Upper lobe of left lung (tissue), 6 donors: ENCODE results near the gene ACOT4. TPM values are rescaled to one million over a fixed set of nuclear protein-coding genes. Genes with fewer than 3 reads are reported as not detected.

ENCODE experiments used
- ATAC-seq, 2 donors: fragments of 200-7000 bp; cut with Tn5 transposase; one replicate each; pipeline ENCODE4 v1.9.1; 2022; ENCODE audit warnings: mild to moderate bottlenecking in 2 of 2, moderate library complexity in 2 of 2; ENCODE audit not compliant: low FRiP score in 2 of 2
- DNase-seq, 2 donors: peaks; one replicate each; pipeline ENCODE4 v3.0.0-alpha.2; 2019 to 2020
- H3K27ac ChIP-seq, 4 donors: fragments of 200-600 bp; sonication (generic); one replicate each; pipeline ENCODE4 v1.5.1; 2016 to 2019
- H3K27me3 ChIP-seq, 4 donors: fragments of 200-600 bp; sonication (generic); one replicate each; pipeline ENCODE4 v1.5.1; 2017 to 2019
- H3K36me3 ChIP-seq, 4 donors: fragments of 200-600 bp; sonication (generic); one replicate each; pipeline ENCODE4 v1.5.1; 2016 to 2019
- H3K4me1 ChIP-seq, 4 donors: fragments of 200-600 bp; sonication (generic); one replicate each; pipeline ENCODE4 v1.5.1; 2018 to 2019
- H3K4me3 ChIP-seq, 4 donors: fragments of 200-600 bp; sonication (generic); one replicate each; pipeline ENCODE4 v1.5.1; 2017 to 2019; ENCODE audit warnings: mild to moderate bottlenecking in 2 of 4, moderate library complexity in 1 of 4
- H3K9me3 ChIP-seq, 4 donors: fragments of 200-600 bp; sonication (generic); one replicate each; pipeline ENCODE4 v1.5.1; 2018 to 2019
- CTCF ChIP-seq, 6 experiments: fragments of 450-650 bp in 4 of 6; fragments of 200-600 bp in 2 of 6; sonication (generic) in 2 of 6; IDR thresholded peaks; one replicate each; pipeline ENCODE4 v1.5.1; 2016 to 2019; ENCODE audit warnings: antibody characterized with exemption in 6 of 6
- EP300 ChIP-seq, 4 donors: sonication (generic); formaldehyde crosslinking; IDR thresholded peaks; one replicate each; pipeline ENCODE4 v1.5.1; 2017; ENCODE audit warnings: antibody characterized with exemption in 4 of 4, control low read depth in 2 of 4
- POLR2A ChIP-seq, 4 donors: fragments of 450-650 bp; IDR thresholded peaks; one replicate each; pipeline ENCODE4 v1.5.1; 2016 to 2017; ENCODE audit warnings: antibody characterized with exemption in 4 of 4, mild to moderate bottlenecking in 2 of 4
- POLR2AphosphoS5 ChIP-seq, 2 donors: sonication (generic); formaldehyde crosslinking; IDR thresholded peaks; one replicate each; pipeline ENCODE4 v1.5.1; 2017; ENCODE audit warnings: antibody characterized with exemption in 2 of 2
- WGBS, 2 donors: methylation state at CpG; one replicate each; pipeline ENCODE4 v1.1.5; 2017 to 2018; 5-methylcytosine and 5-hydroxymethylcytosine counted together
- total RNA-seq, 6 donors: library from RNA; depleted of rRNA in 4 of 6; stranded (reverse); fragments of >200 nt in 4 of 6; gene quantifications; one replicate each; pipeline versions ENCODE4 v1.1.0 to v1.2.1, GENCODE V29; 2016 to 2021
- donor health status: DM: no; HTN: no; CAD: no; lungs with moderate emphysema.
- donor health status: DM: no; HTN: yes; CAD: no; lungs with severe emphysema.

Gene ACOT4
- total RNA-seq, 6 donors from 2014 or later: 1.3 to 6.4 (median 4.9) TPM; not detected in 1

DNA sequence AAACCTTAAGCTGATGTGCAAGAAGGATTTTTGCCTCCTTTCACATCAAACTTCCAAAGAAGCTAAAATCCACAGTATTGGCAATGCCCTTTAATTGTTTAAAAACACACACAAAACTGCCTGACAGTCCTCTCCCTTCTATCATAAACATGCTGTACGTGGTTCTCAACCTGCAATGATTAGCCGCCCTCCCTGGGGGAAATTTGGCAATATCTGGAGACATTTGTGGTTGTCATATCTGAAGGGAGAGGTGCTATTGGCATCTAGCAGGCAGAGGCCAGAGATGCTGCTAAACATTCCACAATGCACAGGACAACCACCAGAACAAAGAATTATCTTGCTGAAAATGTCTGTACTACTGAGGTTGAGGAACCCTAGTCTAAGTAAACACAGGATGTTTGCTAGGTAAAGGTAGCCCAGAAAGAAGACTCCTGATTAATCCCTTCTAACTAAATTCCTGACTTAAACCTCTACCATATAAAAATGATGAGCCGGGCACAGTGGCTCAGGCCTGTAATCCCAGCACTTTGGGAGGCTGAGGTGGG, 21.8 kb downstream of the ACOT4 start:
- peak overlapping the region in 1 of 4 donors; percentile 89 for H3K4me3 ChIP-seq
- DNase-seq: no peak
- ATAC-seq: no peak
- no peaks in the 10 kb centered on the region for H3K9me3 ChIP-seq
- no peaks in the 10 kb centered on the region for H3K36me3 ChIP-seq
- no peak overlapping the region for H3K27ac ChIP-seq
- peaks cover 0 to 14% (median 6%) of the 10 kb centered on the region in 4 donors for H3K4me1 ChIP-seq
- no peak for TF ChIP-seq POLR2AphosphoS5 (IDR thresholded peaks at IDR 0.05)
- TF ChIP-seq POLR2A (IDR thresholded peaks at IDR 0.05): no peak
- TF ChIP-seq EP300 (IDR thresholded peaks at IDR 0.05): no peak
- TF ChIP-seq CTCF (IDR thresholded peaks at IDR 0.05): no peak
- 61 to 84% methylated on average over 2 to 3 of the region's 3 CpGs for WGBS, 2 donors
- H3K27me3 ChIP-seq: no peaks in the 10 kb centered on the region

GRCh38 chr14:73616831-73617230, 25.2 kb downstream of the ACOT4 start:
- peaks cover 0 to 13% (median 6%) of the 10 kb centered on the region in 4 donors for H3K4me1 ChIP-seq
- ATAC-seq (no peak), DNase-seq (no peak)
- no peaks in the 10 kb centered on the region for H3K36me3 ChIP-seq
- no peak overlapping the region for H3K27ac ChIP-seq
- no peaks in the 10 kb centered on the region for H3K27me3 ChIP-seq
- H3K4me3 ChIP-seq: no peak overlapping the region
- WGBS, 2 donors: 85 to 91% methylated on average over 4 of the region's 4 CpGs
- TF ChIP-seq EP300 (IDR thresholded peaks at IDR 0.05): no peak
- TF ChIP-seq POLR2A (IDR thresholded peaks at IDR 0.05): no peak
- TF ChIP-seq CTCF (IDR thresholded peaks at IDR 0.05): no peak
- TF ChIP-seq POLR2AphosphoS5 (IDR thresholded peaks at IDR 0.05): no peak
- no peaks in the 10 kb centered on the region for H3K9me3 ChIP-seq

DNA sequence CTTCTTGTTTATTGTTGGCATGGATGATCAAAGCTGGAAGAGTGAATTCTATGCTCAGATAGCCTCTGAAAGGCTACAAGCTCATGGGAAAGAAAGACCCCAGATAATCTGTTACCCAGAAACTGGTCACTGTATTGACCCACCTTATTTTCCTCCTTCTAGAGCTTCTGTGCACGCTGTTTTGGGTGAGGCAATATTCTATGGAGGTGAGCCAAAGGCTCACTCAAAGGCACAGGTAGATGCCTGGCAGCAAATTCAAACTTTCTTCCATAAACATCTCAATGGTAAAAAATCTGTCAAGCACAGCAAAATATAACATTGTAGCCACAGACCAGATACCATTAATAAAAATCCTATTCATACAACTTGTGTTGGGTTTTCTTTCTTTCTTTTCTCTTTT, 27.9 kb downstream of the ACOT4 start:
- TF ChIP-seq POLR2AphosphoS5 (IDR thresholded peaks at IDR 0.05): no peak
- no peak for TF ChIP-seq CTCF (IDR thresholded peaks at IDR 0.05)
- no peak for TF ChIP-seq POLR2A (IDR thresholded peaks at IDR 0.05)
- no peak for TF ChIP-seq EP300 (IDR thresholded peaks at IDR 0.05)
- H3K36me3 ChIP-seq: no peaks in the 10 kb centered on the region
- H3K27ac ChIP-seq: no peak overlapping the region
- DNase-seq: no peak
- H3K9me3 ChIP-seq: no peaks in the 10 kb centered on the region
- H3K27me3 ChIP-seq: no peaks in the 10 kb centered on the region
- H3K4me3 ChIP-seq: no peak overlapping the region
- 78% methylated on average over 1 of the region's 1 CpG for WGBS, 2 donors
- ATAC-seq: no peak
- no peaks in the 10 kb centered on the region for H3K4me1 ChIP-seq

DNA sequence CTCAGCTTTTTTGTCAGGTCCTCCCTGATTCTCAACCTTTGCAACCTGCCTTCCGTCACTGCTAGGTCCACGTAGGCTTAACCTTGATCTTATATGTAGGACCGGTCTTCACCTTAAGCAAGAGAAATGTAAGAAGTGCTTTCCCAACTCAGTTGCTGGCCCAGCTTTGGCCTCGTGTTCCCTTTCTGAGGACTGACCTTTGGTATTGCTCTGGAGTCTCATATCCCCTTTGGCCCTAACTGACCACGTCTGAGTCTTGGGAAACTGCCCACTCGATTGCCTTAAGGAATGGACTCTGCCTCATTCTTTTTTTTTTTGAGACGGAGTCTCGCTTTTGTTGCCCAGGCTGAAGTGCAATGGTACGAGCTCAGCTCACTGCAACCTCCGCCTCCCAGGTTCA, 28.6 kb downstream of the ACOT4 start:
- H3K9me3 ChIP-seq: no peaks in the 10 kb centered on the region
- WGBS, 2 donors: 84 to 90% methylated on average over 10 of the region's 10 CpGs
- no peaks in the 10 kb centered on the region for H3K4me1 ChIP-seq
- no peak overlapping the region for H3K4me3 ChIP-seq
- H3K36me3 ChIP-seq: no peaks in the 10 kb centered on the region
- H3K27me3 ChIP-seq: no peaks in the 10 kb centered on the region
- DNase-seq: no peak
- H3K27ac ChIP-seq: no peak overlapping the region
- TF ChIP-seq EP300 (IDR thresholded peaks at IDR 0.05) (no peak), POLR2AphosphoS5 (IDR thresholded peaks at IDR 0.05) (no peak), CTCF (IDR thresholded peaks at IDR 0.05) (no peak), POLR2A (IDR thresholded peaks at IDR 0.05) (no peak)
- no peak for ATAC-seq

DNA sequence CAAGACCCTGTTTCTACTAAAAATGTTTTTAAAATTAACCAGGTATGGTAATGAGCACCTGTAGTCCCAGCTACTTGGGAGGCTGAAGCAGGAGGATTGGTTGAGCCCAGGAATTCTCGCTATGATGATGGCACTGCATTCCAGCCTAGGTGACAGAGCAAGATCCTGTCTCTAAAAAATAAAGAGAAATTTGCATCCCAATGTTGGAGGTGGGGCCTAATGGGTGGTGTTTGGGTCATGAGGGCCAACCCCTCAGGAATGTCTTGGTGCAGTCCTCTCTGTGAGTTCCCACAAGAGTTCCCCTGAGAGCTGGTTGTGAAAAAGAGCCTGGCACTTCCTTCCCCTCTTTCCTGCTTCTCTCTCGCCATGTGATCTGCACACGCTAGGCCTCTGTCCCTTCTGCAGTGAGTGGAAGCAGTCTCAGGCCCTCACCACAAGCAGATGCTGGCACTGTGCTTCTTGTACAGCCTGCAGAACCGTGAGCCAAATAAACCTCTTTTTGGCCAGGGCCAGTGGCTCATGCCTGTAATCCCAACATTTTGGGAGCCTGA, 31.9 kb downstream of the ACOT4 start:
- Histone ChIP-seq H3K27ac (no peak overlapping the region), H3K36me3 (no peaks in the 10 kb centered on the region), H3K4me3 (no peak overlapping the region), H3K27me3 (no peaks in the 10 kb centered on the region), H3K9me3 (no peaks in the 10 kb centered on the region), H3K4me1 (no peaks in the 10 kb centered on the region)
- TF ChIP-seq POLR2A (IDR thresholded peaks at IDR 0.05): no peak
- no peak for TF ChIP-seq POLR2AphosphoS5 (IDR thresholded peaks at IDR 0.05)
- no peak for TF ChIP-seq EP300 (IDR thresholded peaks at IDR 0.05)
- no peak for TF ChIP-seq CTCF (IDR thresholded peaks at IDR 0.05)
- WGBS, 2 donors: 87 to 89% methylated on average over 4 of the region's 4 CpGs
- DNase-seq (no peak), ATAC-seq (no peak)
